Measurements from ENCODE around the gene ITPR2.

ITPR2 gene

GRCh38 chr12:26870491-26871419 lies 37.8 kb upstream of the ITPR2 start:
- Histone ChIP-seq H3K9me3 (ENCODE audit: insufficient read depth, low read depth, low read length) (no peaks in the 10 kb centered on the region), H3F3A (ENCODE audit: low read depth) (peaks cover 17% of the 10 kb centered on the region; the same call in 1 of the 2 replicates), H2AFZ (ENCODE audit: low read length) (peak overlapping the region; percentile 31), H3K27me3 (ENCODE audit: insufficient read depth, low read length, poor library complexity, severe bottlenecking) (no peaks in the 10 kb centered on the region), H3K4me3 (ENCODE audit: low read length, poor library complexity, severe bottlenecking) (peak overlapping the region; percentile 27), H3K79me2 (ENCODE audit: insufficient read depth, low read length) (no peaks in the 10 kb centered on the region), H3K4me1 (ENCODE audit: insufficient read depth, low read length, poor library complexity, severe bottlenecking) (peaks cover 72% of the 10 kb centered on the region), H3K36me3 (ENCODE audit: insufficient read depth, low read length) (no peaks in the 10 kb centered on the region), H3K9me2 (replicated peaks; ENCODE audit: low read depth, low read length) (no peaks in the 10 kb centered on the region), H3K4me2 (ENCODE audit: low read depth, low read length, poor library complexity, severe bottlenecking) (peak overlapping the region; percentile 64), H3K9ac (ENCODE audit: low read depth, low read length, poor library complexity, severe bottlenecking) (peak overlapping the region; percentile 37), H4K20me1 (ENCODE audit: insufficient read depth, low read length, poor library complexity, severe bottlenecking) (no peaks in the 10 kb centered on the region)
- TF ChIP-seq EZH2phosphoT487 (IDR thresholded peaks at IDR 0.05; ENCODE audit: borderline replicate concordance) = no peak
- TF ChIP-seq CTCF (conservative IDR thresholded peaks at IDR 0.05; ENCODE audit: low read length) = no peak

- H3K4me1 ChIP-seq (ENCODE audit: insufficient read depth, low read length, poor library complexity, severe bottlenecking) = peaks cover 77% of the 10 kb centered on the region
- peak overlapping the region; percentile 37 for H3K9ac ChIP-seq (ENCODE audit: low read depth, low read length, poor library complexity, severe bottlenecking)
- H3K36me3 ChIP-seq (ENCODE audit: insufficient read depth, low read length) = no peaks in the 10 kb centered on the region
- no peaks in the 10 kb centered on the region for H3K27me3 ChIP-seq (ENCODE audit: insufficient read depth, low read length, poor library complexity, severe bottlenecking)
- TF ChIP-seq EZH2phosphoT487 (IDR thresholded peaks at IDR 0.05; ENCODE audit: borderline replicate concordance) (no peak), CTCF (conservative IDR thresholded peaks at IDR 0.05; ENCODE audit: low read length) (no peak)
- H3K4me3 ChIP-seq (ENCODE audit: low read length, poor library complexity, severe bottlenecking) = peak overlapping the region; percentile 27
- H2AFZ ChIP-seq (ENCODE audit: low read length) = peak overlapping the region; percentile 31
- H3K4me2 ChIP-seq (ENCODE audit: low read depth, low read length, poor library complexity, severe bottlenecking) = peak overlapping the region; percentile 64
- H4K20me1 ChIP-seq (ENCODE audit: insufficient read depth, low read length, poor library complexity, severe bottlenecking) = no peaks in the 10 kb centered on the region
- H3F3A ChIP-seq (ENCODE audit: low read depth) = peaks cover 17% of the 10 kb centered on the region; the same call in 1 of the 2 replicates
- no peaks in the 10 kb centered on the region for H3K9me2 ChIP-seq (replicated peaks; ENCODE audit: low read depth, low read length)
- no peaks in the 10 kb centered on the region for H3K9me3 ChIP-seq (ENCODE audit: insufficient read depth, low read depth, low read length)
- H3K79me2 ChIP-seq (ENCODE audit: insufficient read depth, low read length) = no peaks in the 10 kb centered on the region
These were observed 37.0 kb upstream of the ITPR2 start for GRCh38 chr12:26869908-26870459.

DNA sequence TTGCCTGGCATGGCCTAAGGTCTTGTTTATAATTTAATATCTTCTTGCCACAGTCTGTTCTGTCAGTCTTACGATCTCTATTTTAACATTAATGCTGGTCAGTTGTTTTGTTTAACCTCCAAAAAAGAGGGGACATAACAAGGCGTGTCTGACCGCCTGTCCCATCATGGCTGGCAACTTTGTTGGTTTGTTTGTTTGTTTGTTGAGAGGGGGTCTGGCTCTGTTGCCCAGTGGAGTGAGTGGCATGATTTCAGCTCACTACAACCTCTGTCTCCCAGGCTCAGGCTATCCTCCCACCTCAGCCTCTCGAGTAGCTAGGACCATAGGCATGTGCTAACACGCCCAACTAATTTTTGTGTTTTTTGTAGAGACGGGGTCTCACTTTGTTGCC lies 36.1 kb upstream of the ITPR2 start:
- peak overlapping the region; percentile 37 for H3K9ac ChIP-seq (ENCODE audit: low read depth, low read length, poor library complexity, severe bottlenecking)
- H4K20me1 ChIP-seq (ENCODE audit: insufficient read depth, low read length, poor library complexity, severe bottlenecking) = no peaks in the 10 kb centered on the region
- TF ChIP-seq CTCF (conservative IDR thresholded peaks at IDR 0.05; ENCODE audit: low read length) (no peak), EZH2phosphoT487 (IDR thresholded peaks at IDR 0.05; ENCODE audit: borderline replicate concordance) (no peak)
- no peaks in the 10 kb centered on the region for H3K9me2 ChIP-seq (replicated peaks; ENCODE audit: low read depth, low read length)
- no peaks in the 10 kb centered on the region for H3K9me3 ChIP-seq (ENCODE audit: insufficient read depth, low read depth, low read length)
- H3K4me3 ChIP-seq (ENCODE audit: low read length, poor library complexity, severe bottlenecking) = no peak overlapping the region
- no peak overlapping the region for H3K4me2 ChIP-seq (ENCODE audit: low read depth, low read length, poor library complexity, severe bottlenecking)
- peaks cover 17% of the 10 kb centered on the region; the same call in 1 of the 2 replicates for H3F3A ChIP-seq (ENCODE audit: low read depth)
- no peak overlapping the region for H2AFZ ChIP-seq (ENCODE audit: low read length)
- H3K36me3 ChIP-seq (ENCODE audit: insufficient read depth, low read length) = no peaks in the 10 kb centered on the region
- peaks cover 71% of the 10 kb centered on the region for H3K4me1 ChIP-seq (ENCODE audit: insufficient read depth, low read length, poor library complexity, severe bottlenecking)
- no peaks in the 10 kb centered on the region for H3K79me2 ChIP-seq (ENCODE audit: insufficient read depth, low read length)
- no peaks in the 10 kb centered on the region for H3K27me3 ChIP-seq (ENCODE audit: insufficient read depth, low read length, poor library complexity, severe bottlenecking)

Data from Loucy (cell line).